H4 (cell line): ENCODE data around the gene PIK3AP1. TPM values are rescaled to one million over a fixed set of nuclear protein-coding genes. Genes with fewer than 3 reads are reported as not detected.
"Not testable (repeated sequence)": the region's sequence is repeated elsewhere in the genome, so short reads cannot be mapped to it uniquely, and the experiment has no call there.

ENCODE experiments used
- DNase-seq: peaks from one replicate; pipeline ENCODE4 v3.0.0-alpha.2; 2015; ENCODE audit warnings: low spot score
- total RNA-seq: library from RNA; depleted of rRNA; stranded (reverse); fragments of >200 nt; shearing (Covaris generic); gene quantifications from 2 replicates; pipeline ENCODE4 v1.2.3, GENCODE V29; 2014

PIK3AP1 gene
- total RNA-seq, 1 experiment from 2014 or later: 0.43 TPM

- DNase-seq: no peak
Measured at GRCh38 chr10:96724621-96725020, 4.3 kb upstream of the PIK3AP1 start.

GRCh38 chr10:96721207-96721572 is 876 bp upstream of the PIK3AP1 start:
- no peak for DNase-seq

GRCh38 chr10:96719850-96720421 is 378 bp downstream of the PIK3AP1 start:
- DNase-seq: no peak

GRCh38 chr10:96719200-96719599 is 1.1 kb downstream of the PIK3AP1 start:
- no peak for DNase-seq

GRCh38 chr10:96718304-96718990 is 1.9 kb downstream of the PIK3AP1 start:
- DNase-seq: no peak

GRCh38 chr10:96716390-96716789 is 3.9 kb downstream of the PIK3AP1 start:
- no peak for DNase-seq

GRCh38 chr10:96714746-96715255 is 5.5 kb downstream of the PIK3AP1 start:
- DNase-seq: no peak

- DNase-seq: no peak
Measured at GRCh38 chr10:96714031-96714590, 6.2 kb downstream of the PIK3AP1 start.

GRCh38 chr10:96712662-96713271 is 7.5 kb downstream of the PIK3AP1 start:
- no peak for DNase-seq

- DNase-seq: no peak
Measured at GRCh38 chr10:96711048-96711728, 9.1 kb downstream of the PIK3AP1 start.

- no peak for DNase-seq
Measured at GRCh38 chr10:96709525-96709924, 10.8 kb downstream of the PIK3AP1 start.

- DNase-seq: no peak
Measured at GRCh38 chr10:96708996-96709395, 11.3 kb downstream of the PIK3AP1 start.

- no peak for DNase-seq
Measured at GRCh38 chr10:96708456-96708855, 11.9 kb downstream of the PIK3AP1 start.

GRCh38 chr10:96706331-96706853 is 13.9 kb downstream of the PIK3AP1 start:
- no peak for DNase-seq

GRCh38 chr10:96705134-96705533 is 15.2 kb downstream of the PIK3AP1 start:
- DNase-seq: no peak

- no peak for DNase-seq
Measured at GRCh38 chr10:96704563-96704962, 15.8 kb downstream of the PIK3AP1 start.

- no peak for DNase-seq
Measured at GRCh38 chr10:96703358-96703757, 17.0 kb downstream of the PIK3AP1 start.

- no peak for DNase-seq
Measured at GRCh38 chr10:96701265-96701664, 19.0 kb downstream of the PIK3AP1 start.

GRCh38 chr10:96700374-96701099 is 19.8 kb downstream of the PIK3AP1 start:
- DNase-seq: no peak

GRCh38 chr10:96699613-96700012 is 20.7 kb downstream of the PIK3AP1 start:
- DNase-seq: no peak

GRCh38 chr10:96698305-96698704 is 22.0 kb downstream of the PIK3AP1 start:
- not testable (repeated sequence) for DNase-seq
